T-helper 2 cell treated with Interferon-gamma antibody and Interleukin-4, amounts not matched to agents 5 μg/mL and 100 μg/mL, for 36 hours (primary cell): ENCODE measurements around the gene ITM2C.
A peak's percentile ranks its signal among the peaks of the same experiment; 100 is the strongest.

ENCODE experiments used
- DNase-seq: peaks from one replicate; pipeline ENCODE4 v3.0.0; 2021; ENCODE audit warnings: low spot score
- H3K27ac Mint-ChIP-seq: one replicate; pipeline ENCODE4 v1.8.0; 2021; ENCODE audit warnings: mild to moderate bottlenecking, mixed read lengths
- H3K27me3 Mint-ChIP-seq: one replicate; pipeline ENCODE4 v1.8.0; 2021; ENCODE audit warnings: low read depth, mixed read lengths
- H3K36me3 Mint-ChIP-seq: one replicate; pipeline ENCODE4 v1.8.0; 2021; ENCODE audit warnings: low read depth, mixed read lengths
- H3K4me1 Mint-ChIP-seq: one replicate; pipeline ENCODE4 v1.8.0; 2021; ENCODE audit warnings: low read depth, mixed read lengths
- H3K4me3 Mint-ChIP-seq: one replicate; pipeline ENCODE4 v1.8.0; 2022; ENCODE audit warnings: mild to moderate bottlenecking, moderate library complexity, mixed read lengths
- H3K9me3 Mint-ChIP-seq: one replicate; pipeline ENCODE4 v1.8.0; 2021; ENCODE audit warnings: mixed read lengths

Gene ITM2C

DNA sequence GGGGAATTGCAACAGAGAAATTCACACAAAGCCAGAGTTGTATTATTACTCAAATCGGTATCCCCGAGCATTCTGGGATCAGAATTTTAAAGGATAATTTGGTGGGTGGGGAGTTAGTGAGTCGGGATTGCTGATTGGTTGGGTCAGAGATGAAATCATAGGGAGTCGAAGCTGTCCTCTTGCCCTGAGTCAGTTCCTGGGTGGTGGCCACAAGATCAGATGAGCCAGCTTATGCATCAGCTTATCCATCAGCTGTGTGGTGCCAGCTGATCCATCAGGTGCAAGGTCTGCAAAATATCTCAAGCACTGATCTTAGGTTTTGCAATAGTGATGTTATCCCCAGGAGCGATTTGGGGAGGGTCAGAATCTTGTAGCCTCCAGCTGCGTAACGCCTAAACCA is 34.3 kb upstream of the ITM2C start:
- peaks cover 19% of the 10 kb centered on the region for H3K4me1 Mint-ChIP-seq
- no peaks in the 10 kb centered on the region for H3K36me3 Mint-ChIP-seq
- H3K27ac Mint-ChIP-seq: no peak overlapping the region
- DNase-seq: no peak
- H3K4me3 Mint-ChIP-seq: no peak overlapping the region
- peaks cover 70% of the 10 kb centered on the region for H3K27me3 Mint-ChIP-seq
- H3K9me3 Mint-ChIP-seq: no peaks in the 10 kb centered on the region

DNA sequence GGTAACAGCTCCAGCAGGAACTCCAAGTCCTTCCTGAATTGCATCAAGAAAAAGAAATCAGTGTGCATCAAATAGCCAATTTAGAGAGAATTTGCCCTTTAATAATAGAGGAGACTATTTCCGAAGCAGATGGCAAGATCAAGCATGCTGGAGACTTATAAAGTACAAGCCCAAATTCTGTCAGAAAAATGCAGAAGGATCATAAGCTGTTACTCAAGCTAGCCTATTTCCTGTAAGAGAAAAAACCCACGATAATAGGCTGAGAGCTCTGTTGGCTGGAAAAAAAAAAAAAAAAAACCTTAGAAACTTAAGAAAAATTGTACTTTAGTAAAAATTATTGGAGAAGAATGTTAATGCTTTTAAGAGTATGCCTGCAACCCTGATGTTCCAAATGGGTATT is 24.4 kb upstream of the ITM2C start:
- peaks cover 6% of the 10 kb centered on the region for H3K9me3 Mint-ChIP-seq
- no peak overlapping the region for H3K27ac Mint-ChIP-seq
- H3K4me3 Mint-ChIP-seq: no peak overlapping the region
- H3K4me1 Mint-ChIP-seq: peaks cover 3% of the 10 kb centered on the region
- H3K36me3 Mint-ChIP-seq: peaks cover 1% of the 10 kb centered on the region
- no peak for DNase-seq
- H3K27me3 Mint-ChIP-seq: peaks cover 21% of the 10 kb centered on the region

DNA sequence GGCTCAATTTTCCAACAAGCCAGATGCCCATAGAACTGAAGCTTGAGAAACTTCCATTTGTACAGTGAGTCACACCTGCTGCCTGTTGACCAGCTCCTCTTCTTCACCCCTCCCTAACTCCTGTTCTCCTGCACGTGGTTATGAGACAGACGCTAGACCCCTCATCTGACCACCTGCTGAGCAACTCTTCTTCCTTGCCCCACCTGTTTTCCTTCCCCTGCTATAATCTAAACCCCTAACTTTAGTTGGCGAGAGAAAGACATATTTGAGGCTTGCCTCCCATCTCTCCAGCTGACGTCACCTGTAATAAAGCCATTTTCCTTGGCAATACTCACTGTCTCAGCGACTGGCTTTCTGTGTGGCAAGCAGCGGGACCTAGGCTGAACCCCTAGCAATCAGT is 22.3 kb upstream of the ITM2C start:
- DNase-seq: no peak
- no peak overlapping the region for H3K27ac Mint-ChIP-seq
- H3K36me3 Mint-ChIP-seq: peaks cover 1% of the 10 kb centered on the region

DNA sequence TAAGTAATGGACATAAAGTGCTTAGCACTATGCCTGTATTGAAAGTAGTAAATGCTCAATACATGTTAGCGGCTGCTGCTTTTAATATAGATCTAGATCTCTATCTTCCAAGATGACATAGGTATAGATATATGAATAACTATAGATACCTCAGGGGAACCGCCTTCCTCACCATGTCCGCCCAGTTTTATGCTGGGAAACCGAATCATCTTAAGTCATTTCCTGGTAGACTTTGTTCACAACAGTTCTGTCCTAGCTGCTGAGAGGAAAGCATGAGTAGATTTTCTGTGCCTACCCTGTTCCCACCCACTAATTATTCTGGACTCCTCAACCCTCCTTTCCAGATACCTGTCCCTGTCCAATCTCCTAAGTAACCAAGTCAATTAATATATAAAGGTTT is 21.6 kb upstream of the ITM2C start:
- peaks cover 1% of the 10 kb centered on the region for H3K36me3 Mint-ChIP-seq
- H3K4me3 Mint-ChIP-seq: no peak overlapping the region
- H3K9me3 Mint-ChIP-seq: peaks cover 5% of the 10 kb centered on the region
- H3K27ac Mint-ChIP-seq: no peak overlapping the region
- H3K27me3 Mint-ChIP-seq: peaks cover 28% of the 10 kb centered on the region
- peaks cover 6% of the 10 kb centered on the region for H3K4me1 Mint-ChIP-seq
- no peak for DNase-seq

More for the DNA sequence above, 22.3 kb upstream of the ITM2C start:
- peaks cover 28% of the 10 kb centered on the region for H3K27me3 Mint-ChIP-seq
- peaks cover 6% of the 10 kb centered on the region for H3K9me3 Mint-ChIP-seq
- H3K4me3 Mint-ChIP-seq: no peak overlapping the region
- peaks cover 3% of the 10 kb centered on the region for H3K4me1 Mint-ChIP-seq

GRCh38 chr2:230846360-230846759 is 18.4 kb upstream of the ITM2C start:
- Mint-ChIP-seq H3K27ac (no peak overlapping the region), H3K9me3 (no peaks in the 10 kb centered on the region), H3K4me3 (no peak overlapping the region), H3K36me3 (no peaks in the 10 kb centered on the region), H3K27me3 (peaks cover 43% of the 10 kb centered on the region), H3K4me1 (peaks cover 6% of the 10 kb centered on the region)
- DNase-seq: no peak

GRCh38 chr2:230847883-230848388 is 16.8 kb upstream of the ITM2C start:
- H3K36me3 Mint-ChIP-seq: no peaks in the 10 kb centered on the region
- peak; percentile 87 for DNase-seq
- peaks cover 51% of the 10 kb centered on the region for H3K27me3 Mint-ChIP-seq
- peak overlapping the region; percentile 43 for H3K27ac Mint-ChIP-seq
- H3K4me3 Mint-ChIP-seq: no peak overlapping the region
- no peaks in the 10 kb centered on the region for H3K9me3 Mint-ChIP-seq
- peaks cover 6% of the 10 kb centered on the region for H3K4me1 Mint-ChIP-seq

DNA sequence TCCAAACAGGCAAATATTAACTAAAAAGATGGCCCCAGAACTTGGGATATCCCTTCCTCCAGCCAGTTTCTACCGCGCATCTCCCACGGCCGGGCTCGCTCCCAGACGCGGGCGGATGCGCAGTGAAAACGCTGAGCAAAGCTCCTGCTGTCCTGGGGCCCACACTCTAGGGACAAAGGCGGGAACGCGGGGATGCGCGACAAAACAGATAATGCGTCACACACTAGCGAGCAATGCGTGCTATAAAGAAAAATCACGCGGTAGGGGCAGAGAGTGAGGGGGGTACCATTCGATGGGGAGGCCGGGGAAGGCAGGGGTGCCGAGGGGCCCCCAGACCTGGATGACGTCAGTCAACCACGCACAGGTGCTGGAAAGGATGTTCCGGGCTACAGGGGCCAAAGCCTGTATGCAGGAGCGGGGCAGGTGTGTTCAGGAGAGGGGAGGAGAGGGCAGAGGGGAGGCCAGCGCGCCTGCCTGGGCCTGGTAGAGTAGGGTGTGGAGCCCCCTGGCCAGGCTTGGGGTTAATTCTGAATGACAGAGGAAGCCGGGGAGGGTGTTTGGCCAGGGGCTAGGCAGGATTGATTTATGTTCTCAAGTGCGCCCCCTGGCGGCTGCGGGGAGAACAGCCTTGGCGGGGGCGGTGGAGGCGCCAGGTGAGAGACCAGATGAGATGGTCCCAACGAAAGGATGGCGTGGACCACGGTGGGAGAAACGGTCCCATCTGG is 14.9 kb upstream of the ITM2C start:
- Mint-ChIP-seq H3K9me3 (no peaks in the 10 kb centered on the region), H3K4me1 (peaks cover 6% of the 10 kb centered on the region), H3K36me3 (no peaks in the 10 kb centered on the region), H3K27me3 (peaks cover 66% of the 10 kb centered on the region), H3K27ac (no peak overlapping the region), H3K4me3 (no peak overlapping the region)
- DNase-seq: peak; percentile 67

GRCh38 chr2:230850358-230850658 is 14.4 kb upstream of the ITM2C start:
- no peaks in the 10 kb centered on the region for H3K36me3 Mint-ChIP-seq
- no peak for DNase-seq
- no peak overlapping the region for H3K4me3 Mint-ChIP-seq
- H3K27me3 Mint-ChIP-seq: peaks cover 66% of the 10 kb centered on the region
- H3K9me3 Mint-ChIP-seq: no peaks in the 10 kb centered on the region
- no peak overlapping the region for H3K27ac Mint-ChIP-seq
- H3K4me1 Mint-ChIP-seq: peaks cover 6% of the 10 kb centered on the region

GRCh38 chr2:230852113-230852512 is 12.6 kb upstream of the ITM2C start:
- Mint-ChIP-seq H3K27ac (no peak overlapping the region), H3K4me1 (peaks cover 6% of the 10 kb centered on the region), H3K4me3 (no peak overlapping the region), H3K27me3 (peaks cover 70% of the 10 kb centered on the region), H3K36me3 (no peaks in the 10 kb centered on the region), H3K9me3 (no peaks in the 10 kb centered on the region)
- no peak for DNase-seq

GRCh38 chr2:230861552-230862255 is 3.0 kb upstream of the ITM2C start:
- H3K27ac Mint-ChIP-seq: no peak overlapping the region
- peaks cover 17% of the 10 kb centered on the region for H3K4me1 Mint-ChIP-seq
- no peak for DNase-seq
- peaks cover 60% of the 10 kb centered on the region for H3K27me3 Mint-ChIP-seq
- H3K4me3 Mint-ChIP-seq: no peak overlapping the region
- peaks cover 1% of the 10 kb centered on the region for H3K36me3 Mint-ChIP-seq
- H3K9me3 Mint-ChIP-seq: no peaks in the 10 kb centered on the region

DNA sequence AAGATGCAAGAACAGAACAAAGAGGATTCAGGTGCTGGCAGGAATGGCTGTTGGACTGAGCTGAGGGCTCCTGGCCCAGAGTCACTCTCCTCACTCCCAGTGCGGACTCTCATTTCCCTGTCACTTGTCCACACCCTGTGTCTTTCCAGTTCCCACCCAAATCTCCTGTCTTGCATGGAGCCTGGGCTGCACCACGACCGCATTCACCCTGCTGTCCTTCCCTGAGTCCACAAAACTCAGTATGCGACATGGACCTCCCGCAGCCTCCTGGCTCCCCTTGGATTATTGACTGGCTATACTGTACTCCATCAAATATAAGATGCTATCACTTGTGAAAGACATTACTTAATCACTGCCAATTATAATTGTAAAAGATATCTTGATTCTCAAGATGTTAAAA is 2.5 kb upstream of the ITM2C start:
- Mint-ChIP-seq H3K4me3 (no peak overlapping the region), H3K4me1 (peaks cover 19% of the 10 kb centered on the region), H3K27ac (no peak overlapping the region), H3K9me3 (no peaks in the 10 kb centered on the region), H3K27me3 (peaks cover 63% of the 10 kb centered on the region), H3K36me3 (peaks cover 1% of the 10 kb centered on the region)
- DNase-seq: no peak

DNA sequence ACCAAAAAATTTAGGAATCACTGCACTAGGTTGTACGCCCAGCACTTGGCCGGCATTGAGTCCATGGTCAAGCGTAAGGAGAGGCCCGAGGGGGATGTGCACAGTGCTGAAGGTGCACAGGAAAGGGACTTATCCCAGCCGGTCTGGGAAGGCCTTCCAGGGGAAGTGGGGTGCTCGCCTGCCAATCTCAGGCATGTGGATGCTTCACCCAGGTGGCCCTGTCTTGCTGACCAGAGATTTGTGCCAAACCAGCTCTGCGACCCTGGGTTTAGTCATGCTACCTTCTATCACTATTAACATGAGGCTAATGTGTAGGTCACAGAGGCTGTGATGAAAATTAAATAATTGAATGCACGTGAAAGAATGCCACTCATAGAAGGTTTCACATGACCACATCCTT is 1.7 kb upstream of the ITM2C start:
- Mint-ChIP-seq H3K27me3 (peaks cover 57% of the 10 kb centered on the region), H3K4me1 (peaks cover 19% of the 10 kb centered on the region)

GRCh38 chr2:230863442-230864121 is 1.2 kb upstream of the ITM2C start:
- Mint-ChIP-seq H3K36me3 (peaks cover 1% of the 10 kb centered on the region), H3K27ac (no peak overlapping the region), H3K27me3 (peaks cover 55% of the 10 kb centered on the region)

More for the DNA sequence above, 1.7 kb upstream of the ITM2C start:
- H3K4me3 Mint-ChIP-seq: peak overlapping the region; percentile 94
- no peak for DNase-seq
- H3K27ac Mint-ChIP-seq: no peak overlapping the region
- H3K9me3 Mint-ChIP-seq: no peaks in the 10 kb centered on the region
- H3K36me3 Mint-ChIP-seq: peaks cover 1% of the 10 kb centered on the region

GRCh38 chr2:230864122-230864604 is 579 bp upstream of the ITM2C start:
- peaks cover 1% of the 10 kb centered on the region for H3K36me3 Mint-ChIP-seq
- peaks cover 19% of the 10 kb centered on the region for H3K4me1 Mint-ChIP-seq
- H3K4me3 Mint-ChIP-seq: peak overlapping the region; percentile 94
- peaks cover 53% of the 10 kb centered on the region for H3K27me3 Mint-ChIP-seq
- DNase-seq: no peak
- H3K27ac Mint-ChIP-seq: peak overlapping the region; percentile 43
- no peaks in the 10 kb centered on the region for H3K9me3 Mint-ChIP-seq

More at GRCh38 chr2:230863442-230864121, 1.2 kb upstream of the ITM2C start:
- Mint-ChIP-seq H3K9me3 (no peaks in the 10 kb centered on the region), H3K4me1 (peaks cover 19% of the 10 kb centered on the region), H3K4me3 (peak overlapping the region; percentile 94)
- no peak for DNase-seq
